ENCODE results near the gene NYAP2. TPM values are rescaled to one million over a fixed set of nuclear protein-coding genes. Genes with fewer than 3 reads are reported as not detected.

NYAP2 gene
- total and polyA plus RNA-seq, 12 donors, result 0.04 TPM; not detected in 11

DNA sequence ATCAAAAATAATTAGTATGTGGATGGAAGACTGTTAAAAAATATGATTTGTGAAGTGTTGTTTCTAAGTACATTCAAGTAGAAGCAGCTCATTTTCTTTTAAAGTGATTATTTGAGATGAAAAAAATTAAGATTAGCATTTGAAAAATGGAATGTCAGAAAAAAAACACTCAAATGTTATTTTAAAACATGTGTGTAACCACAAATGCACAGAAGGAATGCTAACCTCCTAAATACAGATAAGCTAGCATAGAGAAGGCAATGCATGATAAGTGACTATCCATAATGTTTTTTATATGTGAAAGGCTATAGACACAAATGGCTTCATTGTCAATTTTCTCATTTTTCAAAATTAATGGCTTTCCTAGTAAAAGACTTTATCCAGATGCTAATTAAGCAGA lies 198.9 kb downstream of the NYAP2 start:
- ATAC-seq (no peak), DNase-seq (no peak)
- peaks cover 0 to 17% (median 6%) of the 10 kb centered on the region in 11 donors for H3K9me3 ChIP-seq
- no peaks in the 10 kb centered on the region for H3K4me1 ChIP-seq
- no peaks in the 10 kb centered on the region for H3K36me3 ChIP-seq
- no peak overlapping the region for H3K4me3 ChIP-seq
- H3K27me3 ChIP-seq, result no peaks in the 10 kb centered on the region
- TF ChIP-seq, protein P1, sequence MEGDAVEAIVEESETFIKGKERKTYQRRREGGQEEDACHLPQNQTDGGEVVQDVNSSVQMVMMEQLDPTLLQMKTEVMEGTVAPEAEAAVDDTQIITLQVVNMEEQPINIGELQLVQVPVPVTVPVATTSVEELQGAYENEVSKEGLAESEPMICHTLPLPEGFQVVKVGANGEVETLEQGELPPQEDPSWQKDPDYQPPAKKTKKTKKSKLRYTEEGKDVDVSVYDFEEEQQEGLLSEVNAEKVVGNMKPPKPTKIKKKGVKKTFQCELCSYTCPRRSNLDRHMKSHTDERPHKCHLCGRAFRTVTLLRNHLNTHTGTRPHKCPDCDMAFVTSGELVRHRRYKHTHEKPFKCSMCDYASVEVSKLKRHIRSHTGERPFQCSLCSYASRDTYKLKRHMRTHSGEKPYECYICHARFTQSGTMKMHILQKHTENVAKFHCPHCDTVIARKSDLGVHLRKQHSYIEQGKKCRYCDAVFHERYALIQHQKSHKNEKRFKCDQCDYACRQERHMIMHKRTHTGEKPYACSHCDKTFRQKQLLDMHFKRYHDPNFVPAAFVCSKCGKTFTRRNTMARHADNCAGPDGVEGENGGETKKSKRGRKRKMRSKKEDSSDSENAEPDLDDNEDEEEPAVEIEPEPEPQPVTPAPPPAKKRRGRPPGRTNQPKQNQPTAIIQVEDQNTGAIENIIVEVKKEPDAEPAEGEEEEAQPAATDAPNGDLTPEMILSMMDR (IDR thresholded peaks at IDR 0.05), result no peak
- H3K27ac ChIP-seq, result no peak overlapping the region
- intact Hi-C loops (cut with DNase I), result no loop called here

DNA sequence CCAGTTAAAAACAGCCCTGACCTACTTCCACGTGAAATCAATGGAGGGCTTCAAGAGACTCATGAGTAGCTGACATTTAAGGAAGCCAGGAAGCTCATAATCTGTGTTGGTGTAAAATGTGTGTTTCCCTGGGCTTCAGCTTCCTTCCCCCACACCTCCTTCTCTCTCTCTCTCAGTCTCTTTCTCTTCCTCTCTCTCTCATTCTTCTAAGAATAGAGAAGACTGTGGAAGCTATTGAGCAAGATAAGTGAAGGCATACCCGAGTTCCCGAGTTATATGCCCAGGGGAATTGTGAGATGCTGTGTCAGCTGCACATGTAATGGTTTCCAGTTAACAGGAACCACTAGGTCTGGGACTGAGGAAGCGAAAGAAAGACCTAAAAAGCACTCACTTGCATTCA lies 199.4 kb downstream of the NYAP2 start:
- no peaks in the 10 kb centered on the region for H3K4me1 ChIP-seq
- WGBS, 2 donors, result 38 to 41% methylated on average over 4 of the region's 4 CpGs
- H3K9me3 ChIP-seq, result peaks cover 0 to 17% (median 6%) of the 10 kb centered on the region in 11 donors
- no peaks in the 10 kb centered on the region for H3K36me3 ChIP-seq
- DNase-seq (no peak), ATAC-seq (peak in 1 of 8 donors; percentile 51)
- no peak overlapping the region for H3K4me3 ChIP-seq
- intact Hi-C loops (cut with DNase I), result no loop called here
- H3K27me3 ChIP-seq, result no peaks in the 10 kb centered on the region
- TF ChIP-seq, protein P1 (IDR thresholded peaks at IDR 0.05), result no peak
- no peak overlapping the region for H3K27ac ChIP-seq

DNA sequence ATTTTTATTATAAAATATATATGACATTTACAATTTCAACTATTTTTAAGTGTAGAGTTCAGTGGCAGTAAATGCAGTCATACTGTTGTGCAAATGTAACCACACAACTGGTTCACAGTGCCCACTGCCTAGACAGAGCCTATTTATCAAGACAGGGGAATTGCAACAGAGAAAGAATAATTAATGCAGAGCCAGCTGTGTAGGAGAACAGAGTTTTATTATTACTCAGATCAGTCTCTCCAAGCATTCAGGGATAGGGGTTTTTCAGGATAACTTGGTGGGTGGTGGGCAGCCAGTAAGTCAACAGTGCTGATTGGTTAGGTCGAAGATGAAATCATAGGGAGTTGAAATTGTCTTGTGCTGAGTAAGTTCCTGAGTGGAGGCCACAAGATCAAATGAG lies 200.3 kb downstream of the NYAP2 start:
- 76 to 89% methylated on average over 1 of the region's 1 CpG for WGBS, 2 donors
- Histone ChIP-seq H3K36me3 (no peaks in the 10 kb centered on the region), H3K9me3 (peaks cover 0 to 17% (median 6%) of the 10 kb centered on the region in 11 donors), H3K27me3 (no peaks in the 10 kb centered on the region), H3K27ac (no peak overlapping the region), H3K4me1 (no peaks in the 10 kb centered on the region), H3K4me3 (no peak overlapping the region)
- DNase-seq (no peak), ATAC-seq (no peak)
- TF ChIP-seq, protein P1 (IDR thresholded peaks at IDR 0.05), result no peak
- intact Hi-C loops (cut with DNase I), result no loop called here

DNA sequence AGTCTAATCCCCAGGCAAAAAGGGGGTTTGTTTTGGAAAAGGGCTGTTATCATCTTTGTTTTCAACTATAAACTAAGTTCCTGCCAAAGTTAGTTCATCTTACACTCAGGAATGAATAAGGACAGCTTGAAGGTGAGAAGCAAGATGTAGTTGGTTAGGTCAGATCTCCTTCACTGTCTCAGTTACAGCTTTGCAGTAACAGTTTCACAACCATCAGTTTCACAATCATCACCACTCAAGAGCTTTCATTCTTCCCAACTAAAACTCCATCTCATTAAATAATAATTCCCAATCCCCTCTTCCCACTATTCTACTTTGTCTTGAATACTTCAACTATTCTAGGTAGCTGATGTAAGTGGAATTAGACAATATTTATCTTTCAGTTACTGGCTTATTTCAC lies 200.9 kb downstream of the NYAP2 start:
- no peaks in the 10 kb centered on the region for H3K36me3 ChIP-seq
- H3K4me3 ChIP-seq, result no peak overlapping the region
- no peaks in the 10 kb centered on the region for H3K27me3 ChIP-seq
- ATAC-seq (no peak), DNase-seq (no peak)
- no peaks in the 10 kb centered on the region for H3K4me1 ChIP-seq
- no peak overlapping the region for H3K27ac ChIP-seq
- intact Hi-C loops (cut with DNase I), result no loop called here
- H3K9me3 ChIP-seq, result peaks cover 0 to 17% (median 6%) of the 10 kb centered on the region in 11 donors
- TF ChIP-seq, protein P1 (IDR thresholded peaks at IDR 0.05), result no peak

DNA sequence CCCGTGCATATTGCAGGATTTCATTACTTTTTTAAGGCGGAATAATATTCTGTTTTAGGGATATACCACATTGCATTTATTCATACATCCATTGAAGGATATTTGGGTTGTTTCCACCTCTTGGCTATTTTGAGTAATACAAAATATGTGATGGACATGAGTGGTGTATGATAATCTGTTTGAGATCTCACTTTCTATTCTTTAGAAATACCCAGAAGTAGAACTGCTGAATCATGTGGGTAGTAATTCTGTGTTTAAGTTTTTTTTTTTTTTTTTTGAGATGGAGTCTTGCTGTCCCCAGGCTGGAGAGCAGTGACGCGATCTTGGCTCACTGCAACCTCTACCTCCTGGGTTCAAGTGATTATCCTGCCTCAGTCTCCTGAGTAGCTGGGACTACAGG lies 201.4 kb downstream of the NYAP2 start:
- TF ChIP-seq, protein P1 (IDR thresholded peaks at IDR 0.05), result no peak
- DNase-seq, result no peak
- no peak for ATAC-seq
- no peaks in the 10 kb centered on the region for H3K4me1 ChIP-seq
- no peak overlapping the region for H3K27ac ChIP-seq
- 80 to 86% methylated on average over 4 of the region's 4 CpGs for WGBS, 2 donors
- H3K27me3 ChIP-seq, result no peaks in the 10 kb centered on the region
- H3K36me3 ChIP-seq, result no peaks in the 10 kb centered on the region
- intact Hi-C loops (cut with DNase I), result no loop called here
- peaks cover 0 to 17% (median 6%) of the 10 kb centered on the region in 11 donors for H3K9me3 ChIP-seq
- H3K4me3 ChIP-seq, result no peak overlapping the region

Measured in heart right ventricle (tissue), 16 donors.